Testis (tissue), 3 donors: ENCODE results near the gene SLC36A1. TPM values are rescaled to one million over a fixed set of nuclear protein-coding genes. Genes with fewer than 3 reads are reported as not detected.

Source experiments
- DNase-seq: peaks from one replicate; pipeline ENCODE4 v3.0.0-alpha.2; 2019
- H3K27ac ChIP-seq, 2 donors: fragments of 200-600 bp; sonication (generic); one replicate each; pipeline ENCODE4 v1.5.1; 2019
- H3K27me3 ChIP-seq: fragments of 200-600 bp; sonication (generic); one replicate; pipeline ENCODE4 v1.5.1; 2019
- H3K36me3 ChIP-seq: fragments of 200-600 bp; sonication (generic); one replicate; pipeline ENCODE4 v1.5.1; 2017; ENCODE audit warnings: low read depth; ENCODE audit errors: missing control alignments
- H3K4me1 ChIP-seq: fragments of 200-600 bp; sonication (generic); one replicate; pipeline ENCODE4 v1.5.1; 2019
- H3K4me3 ChIP-seq, 2 donors: fragments of 200-600 bp; sonication (generic); one replicate each; pipeline ENCODE4 v1.5.1; 2017 to 2019
- H3K9me3 ChIP-seq: fragments of 200-600 bp; sonication (generic); one replicate; pipeline ENCODE4 v1.5.1; 2017
- CTCF ChIP-seq, 3 experiments: fragments of 450-650 bp in 2 of 3; fragments of 200-600 bp in 1 of 3; sonication (generic) in 1 of 3; IDR thresholded peaks; one replicate each; pipeline ENCODE4 v1.5.1; 2016 to 2019; ENCODE audit warnings: antibody characterized with exemption in 3 of 3, mild to moderate bottlenecking in 2 of 3, moderate library complexity in 1 of 3
- POLR2A ChIP-seq: fragments of 450-650 bp; IDR thresholded peaks from one replicate; pipeline ENCODE4 v1.6.1; 2017; ENCODE audit warnings: antibody characterized with exemption, mild to moderate bottlenecking, moderate library complexity
- WGBS, 2 donors: methylation state at CpG; one replicate each; pipeline ENCODE4 v1.1.5; 2018; 5-methylcytosine and 5-hydroxymethylcytosine counted together
- intact Hi-C: fragments of 100-400 bp; cut with DNase I; formaldehyde crosslinking; loops from one replicate; pipeline ENCODE4 v1.15.1; 2023; ENCODE audit warnings: low total_unique reads
- polyA plus RNA-seq: library from polyadenylated mRNA; stranded (reverse); fragments of 350-450 nt; fragmentation: Illumina TruSeq; extraction: RNeasy Lipid Tissue Mini Kit (QIAGEN cat#74804); gene quantifications from one replicate; pipeline ENCODE4 v1.2.3, GENCODE V29; 2014; ENCODE audit warnings: low read depth, low replicate concordance; ENCODE audit not compliant: insufficient read depth
- total RNA-seq, 2 donors: library from RNA; depleted of rRNA; stranded (reverse); fragments of >200 nt; gene quantifications; one replicate each; pipeline ENCODE4 v1.2.3, GENCODE V29; 2016

The SLC36A1 gene
- total and polyA plus RNA-seq, 3 donors from 2014 or later: 31.2 to 33.4 (median 31.3) TPM

- TF ChIP-seq POLR2A (no peak), CTCF (IDR thresholded peaks at IDR 0.05) (no peak)
- 74 to 77% methylated on average over 14 of the region's 14 CpGs for WGBS, 2 donors
- Histone ChIP-seq H3K9me3 (no peaks in the 10 kb centered on the region), H3K4me3 (no peak overlapping the region), H3K27ac (no peak overlapping the region), H3K27me3 (no peaks in the 10 kb centered on the region), H3K36me3 (no peaks in the 10 kb centered on the region), H3K4me1 (no peaks in the 10 kb centered on the region)
- no peak for DNase-seq
- intact Hi-C loops: no loop called here
Measured at GRCh38 chr5:151496041-151496484, 48.7 kb downstream of the SLC36A1 start.

- H3K36me3 ChIP-seq: no peaks in the 10 kb centered on the region
- H3K4me3 ChIP-seq: no peak overlapping the region
- no peaks in the 10 kb centered on the region for H3K4me1 ChIP-seq
- H3K27me3 ChIP-seq: no peaks in the 10 kb centered on the region
- H3K9me3 ChIP-seq: no peaks in the 10 kb centered on the region
- H3K27ac ChIP-seq: no peak overlapping the region
- WGBS, 2 donors: 78 to 92% methylated on average over 3 of the region's 3 CpGs
- no peak for DNase-seq
- intact Hi-C loops: no loop called here
- TF ChIP-seq POLR2A (no peak), CTCF (IDR thresholded peaks at IDR 0.05) (no peak)
Measured at GRCh38 chr5:151497391-151498002, 50.1 kb downstream of the SLC36A1 start.

GRCh38 chr5:151498395-151499155, 51.2 kb downstream of the SLC36A1 start:
- H3K4me3 ChIP-seq: no peak overlapping the region
- intact Hi-C loops: no loop called here
- H3K9me3 ChIP-seq: no peaks in the 10 kb centered on the region
- H3K4me1 ChIP-seq: no peaks in the 10 kb centered on the region
- no peak for TF ChIP-seq CTCF (IDR thresholded peaks at IDR 0.05)
- TF ChIP-seq POLR2A: no peak
- H3K27me3 ChIP-seq: no peaks in the 10 kb centered on the region
- DNase-seq: no peak
- H3K27ac ChIP-seq: no peak overlapping the region
- no peaks in the 10 kb centered on the region for H3K36me3 ChIP-seq
- WGBS, 2 donors: 79 to 88% methylated on average over 8 of the region's 8 CpGs

- intact Hi-C loops: loop anchor here (10.0 kb wide), 1 partner anchor 55 kb away; the partner anchor contains the start of gene SLC36A1
- Histone ChIP-seq H3K27me3 (no peaks in the 10 kb centered on the region), H3K36me3 (no peaks in the 10 kb centered on the region), H3K4me3 (no peak overlapping the region), H3K4me1 (no peaks in the 10 kb centered on the region), H3K9me3 (no peaks in the 10 kb centered on the region), H3K27ac (no peak overlapping the region)
- WGBS, 2 donors: 78 to 83% methylated on average over 7 to 8 of the region's 8 CpGs
- no peak for DNase-seq
- TF ChIP-seq POLR2A: no peak
- TF ChIP-seq CTCF (IDR thresholded peaks at IDR 0.05): no peak
Measured at GRCh38 chr5:151499501-151500035, 52.2 kb downstream of the SLC36A1 start.
